WTC11 (cell line): ENCODE measurements around the gene NHERF2.

ENCODE experiments used
- CREB1 ChIP-seq: sonication (generic); formaldehyde crosslinking; IDR thresholded peaks from 2 replicates; pipeline ENCODE4 v1.8.0; 2023; ENCODE audit warnings: mild to moderate bottlenecking, missing genetic modification reagents
- HMGXB4 ChIP-seq: sonication (generic); formaldehyde crosslinking; IDR thresholded peaks from 2 replicates; pipeline ENCODE4 v1.8.1; 2023; ENCODE audit warnings: mild to moderate bottlenecking, moderate library complexity, missing genetic modification reagents
- KAT7 ChIP-seq: sonication (generic); formaldehyde crosslinking; IDR thresholded peaks from 2 replicates; pipeline ENCODE4 v1.8.1; 2023; ENCODE audit warnings: missing genetic modification reagents, mild to moderate bottlenecking, borderline replicate concordance
- NR2C2 ChIP-seq: sonication (generic); formaldehyde crosslinking; IDR thresholded peaks from 2 replicates; pipeline ENCODE4 v1.8.0; 2022; ENCODE audit warnings: mild to moderate bottlenecking, missing genetic modification reagents
- TEAD4 ChIP-seq: sonication (generic); formaldehyde crosslinking; IDR thresholded peaks from 2 replicates; pipeline ENCODE4 v1.8.0; 2022; ENCODE audit warnings: mild to moderate bottlenecking, missing genetic modification reagents
- ZBTB43 ChIP-seq: sonication (generic); formaldehyde crosslinking; IDR thresholded peaks from 2 replicates; pipeline ENCODE4 v1.8.1; 2023; ENCODE audit warnings: mild to moderate bottlenecking, missing genetic modification reagents
- ZNF232 ChIP-seq: sonication (generic); formaldehyde crosslinking; IDR thresholded peaks from 2 replicates; pipeline ENCODE4 v1.8.0; 2022; ENCODE audit warnings: mild to moderate bottlenecking, missing genetic modification reagents
- ZNF416 ChIP-seq: fragments of 250-450 bp; sonication (Bioruptor Pico); IDR thresholded peaks from 2 replicates; pipeline ENCODE4 v1.9.0; 2021; ENCODE audit warnings: mild to moderate bottlenecking, inconsistent platforms
- TF ChIP-seq, protein P1 (sequence below): fragments of 200-600 bp; IDR thresholded peaks from 2 replicates; pipeline ENCODE4 v1.8.0; 2022; ENCODE audit warnings: antibody characterized with exemption

DNA sequence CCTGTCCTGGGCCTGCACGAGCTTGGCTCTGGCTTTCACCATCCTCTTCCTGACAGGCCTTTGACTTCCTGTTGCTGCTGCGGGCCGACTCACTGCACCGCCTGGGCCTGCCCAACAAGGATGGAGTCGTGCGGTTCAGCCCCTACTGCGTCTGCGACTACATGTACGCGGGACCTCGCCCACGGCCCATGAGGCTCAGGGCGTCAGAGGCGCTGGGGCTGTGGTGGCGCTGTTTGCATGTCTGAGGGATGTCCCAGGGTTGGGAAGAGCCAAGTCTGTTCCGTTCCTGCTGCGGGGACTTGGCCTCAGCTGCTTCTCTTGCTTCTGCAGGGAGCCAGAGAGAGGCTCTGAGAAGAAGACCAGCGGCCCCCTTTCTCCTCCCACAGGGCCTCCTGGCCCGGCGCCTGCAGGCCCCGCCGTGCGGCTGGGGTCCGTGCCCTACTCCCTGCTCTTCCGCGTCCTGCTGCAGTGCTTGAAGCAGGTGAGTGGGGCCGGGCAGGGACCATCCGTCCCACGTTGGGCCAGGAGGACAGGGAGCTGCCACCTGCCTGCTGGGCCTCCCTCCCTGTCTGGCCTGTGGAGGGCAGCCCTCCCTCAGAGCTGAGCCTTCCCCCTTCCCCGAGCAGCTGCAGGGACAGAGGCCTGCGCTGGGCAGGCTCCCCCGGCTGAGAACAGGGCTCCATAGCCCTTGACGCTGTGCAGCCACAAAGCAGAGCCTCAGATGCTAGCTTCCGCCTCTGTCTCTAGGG, 44.9 kb downstream of the NHERF2 start:
- TF ChIP-seq HMGXB4 (no peak), NR2C2 (CRISPR knock-in tag) (no peak), TEAD4 (CRISPR knock-in tag) (no peak), ZBTB43 (CRISPR knock-in tag) (no peak), ZNF416 (CRISPR knock-in tag) (no peak), ZNF232 (CRISPR knock-in tag) (no peak), KAT7 (CRISPR knock-in tag) (no peak), CREB1 (CRISPR knock-in tag) (no peak)
- TF ChIP-seq, protein P1, sequence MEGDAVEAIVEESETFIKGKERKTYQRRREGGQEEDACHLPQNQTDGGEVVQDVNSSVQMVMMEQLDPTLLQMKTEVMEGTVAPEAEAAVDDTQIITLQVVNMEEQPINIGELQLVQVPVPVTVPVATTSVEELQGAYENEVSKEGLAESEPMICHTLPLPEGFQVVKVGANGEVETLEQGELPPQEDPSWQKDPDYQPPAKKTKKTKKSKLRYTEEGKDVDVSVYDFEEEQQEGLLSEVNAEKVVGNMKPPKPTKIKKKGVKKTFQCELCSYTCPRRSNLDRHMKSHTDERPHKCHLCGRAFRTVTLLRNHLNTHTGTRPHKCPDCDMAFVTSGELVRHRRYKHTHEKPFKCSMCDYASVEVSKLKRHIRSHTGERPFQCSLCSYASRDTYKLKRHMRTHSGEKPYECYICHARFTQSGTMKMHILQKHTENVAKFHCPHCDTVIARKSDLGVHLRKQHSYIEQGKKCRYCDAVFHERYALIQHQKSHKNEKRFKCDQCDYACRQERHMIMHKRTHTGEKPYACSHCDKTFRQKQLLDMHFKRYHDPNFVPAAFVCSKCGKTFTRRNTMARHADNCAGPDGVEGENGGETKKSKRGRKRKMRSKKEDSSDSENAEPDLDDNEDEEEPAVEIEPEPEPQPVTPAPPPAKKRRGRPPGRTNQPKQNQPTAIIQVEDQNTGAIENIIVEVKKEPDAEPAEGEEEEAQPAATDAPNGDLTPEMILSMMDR: no peak
